GM12873 (cell line): ENCODE results near the gene WIZ.

ENCODE experiments used
- CTCF ChIP-seq: IDR thresholded peaks from 2 replicates; pipeline ENCODE4 v1.5.1; 2012; ENCODE audit warnings: low read depth, mild to moderate bottlenecking, moderate library complexity, low read length, control low read depth; ENCODE audit not compliant: insufficient read depth; ENCODE audit errors: missing control alignments

The WIZ gene

GRCh38 chr19:15445227-15445605, 4.5 kb downstream of the WIZ start:
- no peak for TF ChIP-seq CTCF

GRCh38 chr19:15444505-15445226, 5.1 kb downstream of the WIZ start:
- TF ChIP-seq CTCF, result no peak

- TF ChIP-seq CTCF, result no peak
Observed at GRCh38 chr19:15443838-15444237, 5.9 kb downstream of the WIZ start.

GRCh38 chr19:15443325-15443724, 6.4 kb downstream of the WIZ start:
- TF ChIP-seq CTCF, result no peak

- TF ChIP-seq CTCF, result no peak
Observed at GRCh38 chr19:15442142-15442920, 7.4 kb downstream of the WIZ start.

- no peak for TF ChIP-seq CTCF
Observed at GRCh38 chr19:15441317-15441716, 8.4 kb downstream of the WIZ start.

- no peak for TF ChIP-seq CTCF
Observed at GRCh38 chr19:15439821-15440641, 9.7 kb downstream of the WIZ start.
